ENCODE measurements around the gene FSD1.

The FSD1 gene

DNA sequence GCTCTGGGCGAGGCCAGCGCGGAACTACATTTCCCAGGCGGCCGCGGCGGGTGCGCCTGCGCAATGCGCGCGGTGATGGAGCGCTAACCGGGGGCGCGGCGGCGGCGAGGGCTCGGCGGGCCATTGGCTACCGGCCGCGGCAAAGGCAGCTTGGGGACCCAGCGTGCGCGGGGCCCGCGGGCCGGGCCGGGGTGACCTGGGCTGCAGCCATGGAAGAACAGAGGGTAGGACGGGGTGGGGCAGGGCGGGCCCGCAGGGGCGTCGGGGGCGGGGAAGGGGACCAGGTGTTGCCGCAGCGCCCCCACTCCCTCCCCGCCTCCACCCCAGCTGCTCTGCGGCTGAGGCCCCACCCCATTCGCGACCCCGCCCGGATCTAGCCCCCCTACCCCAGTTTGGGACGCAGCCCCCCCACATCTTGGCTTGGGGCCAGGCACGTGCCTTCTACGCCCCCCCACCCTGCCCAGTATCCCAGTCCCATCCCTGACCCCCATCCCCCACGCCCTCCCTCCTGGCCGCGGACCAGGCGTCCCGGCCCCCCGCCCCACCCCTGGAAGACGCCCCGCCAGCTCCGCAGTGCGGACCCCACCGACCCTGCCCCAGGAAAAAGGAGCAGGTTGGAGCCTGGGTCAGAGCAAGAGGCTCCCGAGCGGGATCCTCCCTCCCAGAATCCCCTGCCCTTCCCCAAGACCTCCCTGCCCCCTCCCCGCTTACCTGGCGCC is at the start of gene FSD1:
FSD1 (plus strand) TSS at position 61 of the 719 bp plus-strand sequence; CDS start at position 210, 149 bp downstream.
- Histone ChIP-seq H3K9me3 (ENCODE audit: control insufficient read depth in 2 of 2, low read length in 2 of 2) (no peaks in the 10 kb centered on the region), H3K36me3 (ENCODE audit: control insufficient read depth in 2 of 2, insufficient read depth in 2 of 2, low read length in 2 of 2) (no peaks in the 10 kb centered on the region), H3K27me3 (ENCODE audit: control insufficient read depth in 1 of 2, insufficient read depth in 2 of 2, low read length in 2 of 2) (peaks cover 14 to 15% of the 10 kb centered on the region in 2 donors), H3K27ac (ENCODE audit: low read length) (no peak within 1 kb of the TSS), H3K4me1 (ENCODE audit: control insufficient read depth, insufficient read depth, low read length) (no peaks in the 10 kb centered on the region), H3K9ac (ENCODE audit: low read length in 2 of 2) (no peak within 1 kb of the TSS), H3K4me3 (ENCODE audit: low read length in 2 of 2) (no peak within 1 kb of the TSS)

GRCh38 chr19:4256563-4256962 is 47.8 kb upstream of the FSD1 start:
- peaks cover 39 to 50% of the 10 kb centered on the region in 2 donors for H3K36me3 ChIP-seq (ENCODE audit: control insufficient read depth in 2 of 2, insufficient read depth in 2 of 2, low read length in 2 of 2)
- peaks cover 0 to 6% of the 10 kb centered on the region in 2 donors for H3K9me3 ChIP-seq (ENCODE audit: control insufficient read depth in 2 of 2, low read length in 2 of 2)

GRCh38 chr19:4257025-4257424 is 47.4 kb upstream of the FSD1 start:
- H3K27ac ChIP-seq (ENCODE audit: low read length): no peak overlapping the region
- no peaks in the 10 kb centered on the region for H3K27me3 ChIP-seq (ENCODE audit: control insufficient read depth in 1 of 2, insufficient read depth in 2 of 2, low read length in 2 of 2)
- no peaks in the 10 kb centered on the region for H3K4me1 ChIP-seq (ENCODE audit: control insufficient read depth, insufficient read depth, low read length)
- no peak overlapping the region for H3K9ac ChIP-seq (ENCODE audit: low read length in 2 of 2)
- H3K9me3 ChIP-seq (ENCODE audit: control insufficient read depth in 2 of 2, low read length in 2 of 2): peaks cover 0 to 6% of the 10 kb centered on the region in 2 donors
- H3K4me3 ChIP-seq (ENCODE audit: low read length in 2 of 2): no peak overlapping the region
- peaks cover 35 to 51% of the 10 kb centered on the region in 2 donors for H3K36me3 ChIP-seq (ENCODE audit: control insufficient read depth in 2 of 2, insufficient read depth in 2 of 2, low read length in 2 of 2)

More at GRCh38 chr19:4256563-4256962, 47.8 kb upstream of the FSD1 start:
- H3K27ac ChIP-seq (ENCODE audit: low read length): no peak overlapping the region
- no peak overlapping the region for H3K9ac ChIP-seq (ENCODE audit: low read length in 2 of 2)
- no peaks in the 10 kb centered on the region for H3K4me1 ChIP-seq (ENCODE audit: control insufficient read depth, insufficient read depth, low read length)
- H3K27me3 ChIP-seq (ENCODE audit: control insufficient read depth in 1 of 2, insufficient read depth in 2 of 2, low read length in 2 of 2): no peaks in the 10 kb centered on the region
- H3K4me3 ChIP-seq (ENCODE audit: low read length in 2 of 2): no peak overlapping the region

- no peak overlapping the region for H3K27ac ChIP-seq (ENCODE audit: low read length)
- no peaks in the 10 kb centered on the region for H3K27me3 ChIP-seq (ENCODE audit: control insufficient read depth in 1 of 2, insufficient read depth in 2 of 2, low read length in 2 of 2)
- H3K4me1 ChIP-seq (ENCODE audit: control insufficient read depth, insufficient read depth, low read length): no peaks in the 10 kb centered on the region
- no peak overlapping the region for H3K9ac ChIP-seq (ENCODE audit: low read length in 2 of 2)
- peaks cover 35 to 46% of the 10 kb centered on the region in 2 donors for H3K36me3 ChIP-seq (ENCODE audit: control insufficient read depth in 2 of 2, insufficient read depth in 2 of 2, low read length in 2 of 2)
- H3K9me3 ChIP-seq (ENCODE audit: control insufficient read depth in 2 of 2, low read length in 2 of 2): peaks cover 0 to 6% of the 10 kb centered on the region in 2 donors
- no peak overlapping the region for H3K4me3 ChIP-seq (ENCODE audit: low read length in 2 of 2)
These were observed 46.2 kb upstream of the FSD1 start for GRCh38 chr19:4258181-4258580.

DNA sequence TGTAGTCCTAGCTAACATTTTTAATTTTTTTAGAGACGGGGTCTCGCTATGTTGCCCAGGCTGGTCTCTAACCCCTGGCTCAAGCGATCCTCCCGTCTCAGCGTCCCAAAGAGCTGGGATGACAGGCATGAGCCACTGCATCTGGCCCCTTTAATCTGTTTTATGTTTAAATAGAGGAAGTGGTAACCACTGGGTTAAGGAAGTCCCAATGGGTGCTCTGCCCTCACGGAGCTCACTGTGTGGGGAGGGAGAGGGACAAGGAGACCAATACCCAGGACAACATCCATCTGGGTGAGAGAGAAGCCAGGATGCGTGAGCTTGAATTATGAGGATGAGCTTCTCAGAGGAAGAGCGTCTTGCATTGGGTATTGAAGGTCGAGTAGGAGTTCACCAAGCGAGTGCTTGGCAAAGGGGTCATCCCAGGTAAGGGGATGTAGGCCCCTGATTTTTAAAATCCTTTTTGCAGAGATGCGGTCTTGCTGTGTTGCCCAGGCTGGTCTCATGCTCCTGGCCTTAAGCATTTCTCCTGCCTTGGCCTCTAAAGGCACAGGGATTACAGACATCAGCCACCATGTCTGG is 43.7 kb upstream of the FSD1 start:
- peaks cover 0 to 6% of the 10 kb centered on the region in 2 donors for H3K9me3 ChIP-seq (ENCODE audit: control insufficient read depth in 2 of 2, low read length in 2 of 2)
- H3K9ac ChIP-seq (ENCODE audit: low read length in 2 of 2): no peak overlapping the region
- H3K4me1 ChIP-seq (ENCODE audit: control insufficient read depth, insufficient read depth, low read length): no peaks in the 10 kb centered on the region
- peaks cover 27 to 34% of the 10 kb centered on the region in 2 donors for H3K36me3 ChIP-seq (ENCODE audit: control insufficient read depth in 2 of 2, insufficient read depth in 2 of 2, low read length in 2 of 2)
- H3K27ac ChIP-seq (ENCODE audit: low read length): no peak overlapping the region
- H3K4me3 ChIP-seq (ENCODE audit: low read length in 2 of 2): no peak overlapping the region
- H3K27me3 ChIP-seq (ENCODE audit: control insufficient read depth in 1 of 2, insufficient read depth in 2 of 2, low read length in 2 of 2): no peaks in the 10 kb centered on the region

- Histone ChIP-seq H3K9me3 (ENCODE audit: control insufficient read depth in 2 of 2, low read length in 2 of 2) (no peaks in the 10 kb centered on the region), H3K4me1 (ENCODE audit: control insufficient read depth, insufficient read depth, low read length) (no peaks in the 10 kb centered on the region), H3K4me3 (ENCODE audit: low read length in 2 of 2) (no peak overlapping the region), H3K36me3 (ENCODE audit: control insufficient read depth in 2 of 2, insufficient read depth in 2 of 2, low read length in 2 of 2) (peaks cover 28 to 29% of the 10 kb centered on the region in 2 donors), H3K27me3 (ENCODE audit: control insufficient read depth in 1 of 2, insufficient read depth in 2 of 2, low read length in 2 of 2) (no peaks in the 10 kb centered on the region), H3K27ac (ENCODE audit: low read length) (no peak overlapping the region), H3K9ac (ENCODE audit: low read length in 2 of 2) (no peak overlapping the region)
These were observed 39.6 kb upstream of the FSD1 start for GRCh38 chr19:4264812-4265211.

GRCh38 chr19:4266253-4267000 is 38.0 kb upstream of the FSD1 start:
- H3K4me3 ChIP-seq (ENCODE audit: low read length in 2 of 2): no peak overlapping the region
- no peaks in the 10 kb centered on the region for H3K9me3 ChIP-seq (ENCODE audit: control insufficient read depth in 2 of 2, low read length in 2 of 2)
- no peak overlapping the region for H3K9ac ChIP-seq (ENCODE audit: low read length in 2 of 2)
- H3K36me3 ChIP-seq (ENCODE audit: control insufficient read depth in 2 of 2, insufficient read depth in 2 of 2, low read length in 2 of 2): peaks cover 21 to 24% of the 10 kb centered on the region in 2 donors
- no peaks in the 10 kb centered on the region for H3K27me3 ChIP-seq (ENCODE audit: control insufficient read depth in 1 of 2, insufficient read depth in 2 of 2, low read length in 2 of 2)
- H3K4me1 ChIP-seq (ENCODE audit: control insufficient read depth, insufficient read depth, low read length): no peaks in the 10 kb centered on the region
- no peak overlapping the region for H3K27ac ChIP-seq (ENCODE audit: low read length)

GRCh38 chr19:4267101-4267900 is 37.1 kb upstream of the FSD1 start:
- H3K27ac ChIP-seq (ENCODE audit: low read length): no peak overlapping the region
- no peak overlapping the region for H3K9ac ChIP-seq (ENCODE audit: low read length in 2 of 2)
- no peaks in the 10 kb centered on the region for H3K9me3 ChIP-seq (ENCODE audit: control insufficient read depth in 2 of 2, low read length in 2 of 2)
- H3K4me3 ChIP-seq (ENCODE audit: low read length in 2 of 2): no peak overlapping the region
- no peaks in the 10 kb centered on the region for H3K4me1 ChIP-seq (ENCODE audit: control insufficient read depth, insufficient read depth, low read length)
- H3K27me3 ChIP-seq (ENCODE audit: control insufficient read depth in 1 of 2, insufficient read depth in 2 of 2, low read length in 2 of 2): no peaks in the 10 kb centered on the region
- peaks cover 21 to 22% of the 10 kb centered on the region in 2 donors for H3K36me3 ChIP-seq (ENCODE audit: control insufficient read depth in 2 of 2, insufficient read depth in 2 of 2, low read length in 2 of 2)

DNA sequence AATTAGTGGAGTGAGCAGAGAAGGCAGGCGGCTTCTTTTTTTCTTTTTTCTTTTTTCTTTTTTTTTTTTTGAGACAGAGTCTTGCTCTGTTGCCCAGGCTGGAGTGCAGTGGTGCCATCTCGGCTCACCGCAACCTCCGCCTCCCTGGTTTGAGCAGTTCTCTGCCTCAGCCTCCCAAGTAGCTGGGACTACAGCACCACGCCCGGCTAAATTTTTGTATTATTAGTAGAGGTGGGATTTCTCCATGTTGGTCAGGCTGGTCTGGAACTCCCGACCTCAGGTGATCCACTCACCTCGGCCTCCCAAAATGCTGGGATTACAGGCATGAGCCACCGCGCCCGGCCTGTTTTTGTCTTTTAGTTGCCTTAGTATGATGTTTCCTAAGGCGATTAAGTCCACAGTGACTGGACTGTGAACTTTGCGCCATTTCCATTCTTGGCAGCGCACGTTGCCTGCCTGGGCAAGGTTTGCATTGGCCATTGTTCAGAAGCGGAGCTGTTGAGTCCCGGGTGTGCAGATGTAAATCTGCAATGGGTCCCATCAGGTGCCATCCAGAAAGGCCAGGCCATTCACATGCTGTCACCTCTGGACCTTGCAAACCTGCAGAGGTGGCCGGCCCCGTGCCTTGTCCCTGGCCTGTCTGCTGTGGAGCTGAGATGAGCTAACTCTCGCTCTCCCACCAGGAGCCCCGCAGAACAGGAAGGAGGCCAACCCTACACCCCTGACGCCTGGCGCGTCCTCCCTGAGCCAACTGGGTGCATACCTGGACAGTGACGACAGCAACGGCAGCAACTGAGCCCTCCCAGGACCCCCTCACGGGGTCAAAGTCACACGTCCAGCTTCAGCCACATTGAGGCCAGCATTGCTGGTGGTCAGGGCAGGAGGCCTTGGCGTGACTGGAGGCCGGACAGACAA is 36.2 kb upstream of the FSD1 start:
- Histone ChIP-seq H3K36me3 (ENCODE audit: control insufficient read depth in 2 of 2, insufficient read depth in 2 of 2, low read length in 2 of 2) (peaks cover 16 to 20% of the 10 kb centered on the region in 2 donors), H3K27me3 (ENCODE audit: control insufficient read depth in 1 of 2, insufficient read depth in 2 of 2, low read length in 2 of 2) (no peaks in the 10 kb centered on the region), H3K4me3 (ENCODE audit: low read length in 2 of 2) (no peak overlapping the region), H3K9ac (ENCODE audit: low read length in 2 of 2) (no peak overlapping the region), H3K9me3 (ENCODE audit: control insufficient read depth in 2 of 2, low read length in 2 of 2) (no peaks in the 10 kb centered on the region), H3K4me1 (ENCODE audit: control insufficient read depth, insufficient read depth, low read length) (no peaks in the 10 kb centered on the region), H3K27ac (ENCODE audit: low read length) (no peak overlapping the region)
